ENCODE measurements around the gene PARD3.

GRCh38 chr10:34340934-34341333 is 474.2 kb downstream of the PARD3 start:
- no peak for TF ChIP-seq ATF2 (IDR thresholded peaks at IDR 0.05; ENCODE audit: low read length)
- TF ChIP-seq CTCF (IDR thresholded peaks at IDR 0.05 in 2 of 3, conservative IDR thresholded peaks at IDR 0.05 in 1 of 3; ENCODE audit: control insufficient read depth in 2 of 3, extremely low read depth in 1 of 3, insufficient read depth in 1 of 3, low read depth in 3 of 3, low read length in 3 of 3), result no peak
- TF ChIP-seq POLR2A (IDR thresholded peaks at IDR 0.05; ENCODE audit: low read depth, low read length), result no peak
- TF ChIP-seq HDAC6 (IDR thresholded peaks at IDR 0.05; ENCODE audit: unreplicated experiment), result no peak
- no peak for TF ChIP-seq ZNF207 (IDR thresholded peaks at IDR 0.05; ENCODE audit: borderline replicate concordance)
- TF ChIP-seq MLLT1 (IDR thresholded peaks at IDR 0.05), result no peak
- no peak for TF ChIP-seq ZSCAN29 (IDR thresholded peaks at IDR 0.05)
- TF ChIP-seq EP300 (IDR thresholded peaks at IDR 0.05; ENCODE audit: borderline replicate concordance in 1 of 2, control insufficient read depth in 1 of 2, low read depth in 2 of 2, low read length in 2 of 2), result no peak
- no peak for TF ChIP-seq E2F8 (IDR thresholded peaks at IDR 0.05; ENCODE audit: low read depth, partially characterized antibody)
- TF ChIP-seq SREBF1 (IDR thresholded peaks at IDR 0.05; ENCODE audit: low read length), result no peak
- TF ChIP-seq SP1 (IDR thresholded peaks at IDR 0.05; ENCODE audit: low read depth, low read length), result no peak

All from GM12878 (cell line).